Eye (tissue), 1 donor: ENCODE measurements around the gene SIRPA.

Experiments
- DNase-seq: peaks from one replicate; pipeline ENCODE4 v3.0.0-alpha.2; 2015

Gene SIRPA

GRCh38 chr20:1953621-1954020, 58.4 kb downstream of the SIRPA start:
- DNase-seq, result no peak

- no peak for DNase-seq
Observed at GRCh38 chr20:1955217-1955616, 60.0 kb downstream of the SIRPA start.

- no peak for DNase-seq
Observed at GRCh38 chr20:1958426-1958825, 63.2 kb downstream of the SIRPA start.

- no peak for DNase-seq
Observed at GRCh38 chr20:1959156-1959555, 63.9 kb downstream of the SIRPA start.

- DNase-seq, result no peak
Observed at GRCh38 chr20:1961374-1961773, 66.2 kb downstream of the SIRPA start.

GRCh38 chr20:1964061-1964460, 68.9 kb downstream of the SIRPA start:
- no peak for DNase-seq

- peak; percentile 46 for DNase-seq
Observed at GRCh38 chr20:1964659-1965405, 69.6 kb downstream of the SIRPA start.

GRCh38 chr20:1965520-1966351, 70.5 kb downstream of the SIRPA start:
- peak; percentile 93 for DNase-seq

GRCh38 chr20:1968964-1969363, 73.8 kb downstream of the SIRPA start:
- DNase-seq, result peak; percentile 60

GRCh38 chr20:1971893-1972586, 76.8 kb downstream of the SIRPA start:
- DNase-seq, result no peak

- DNase-seq, result no peak
Observed at GRCh38 chr20:1973601-1974440, 78.6 kb downstream of the SIRPA start.

- DNase-seq, result peak; percentile 66
Observed at GRCh38 chr20:1975291-1975690, 80.1 kb downstream of the SIRPA start.

GRCh38 chr20:1979106-1979778, 84.0 kb downstream of the SIRPA start:
- no peak for DNase-seq

GRCh38 chr20:1982686-1983085, 87.5 kb downstream of the SIRPA start:
- no peak for DNase-seq

- DNase-seq, result no peak
Observed at GRCh38 chr20:1983301-1983700, 88.1 kb downstream of the SIRPA start.

- DNase-seq, result no peak
Observed at GRCh38 chr20:1987826-1988225, 92.6 kb downstream of the SIRPA start.
